Naive B cell (primary cell): ENCODE measurements around the gene XK. TPM values are rescaled to one million over a fixed set of nuclear protein-coding genes. Genes with fewer than 3 reads are reported as not detected.

Source experiments
- ATAC-seq, 2 donors: fragments of 150-1000 bp; cut with Tn5 transposase; 2 replicates each; pipeline ENCODE4 v1.10.0; 2021; ENCODE audit warnings: low read depth in 2 of 2, mild to moderate bottlenecking in 2 of 2, moderate library complexity in 2 of 2
- DNase-seq: peaks from one replicate; pipeline ENCODE4 v3.0.0; 2022
- H3K27ac Mint-ChIP-seq, 6 donors: one replicate each; pipeline ENCODE4 v1.8.0; 2020 to 2022; ENCODE audit warnings: mild to moderate bottlenecking in 6 of 6, mixed read lengths in 6 of 6, moderate library complexity in 5 of 6, inconsistent platforms in 2 of 6
- H3K27me3 Mint-ChIP-seq, 3 donors: one replicate each; pipeline ENCODE4 v1.8.0; 2021 to 2022; ENCODE audit warnings: mixed read lengths in 3 of 3, mild to moderate bottlenecking in 1 of 3
- H3K36me3 Mint-ChIP-seq, 2 donors: one replicate each; pipeline ENCODE4 v1.8.0; 2020 to 2022; ENCODE audit warnings: mixed read lengths in 2 of 2, inconsistent platforms in 1 of 2, mild to moderate bottlenecking in 1 of 2
- H3K4me1 Mint-ChIP-seq, 3 donors: one replicate each; pipeline ENCODE4 v1.8.0; 2020 to 2022; ENCODE audit warnings: mixed read lengths in 3 of 3, inconsistent platforms in 1 of 3, mild to moderate bottlenecking in 1 of 3, moderate library complexity in 1 of 3
- H3K4me3 Mint-ChIP-seq, 8 donors: one replicate each; pipeline ENCODE4 v1.8.0; 2020 to 2022; ENCODE audit warnings: mild to moderate bottlenecking in 8 of 8, mixed read lengths in 8 of 8, moderate library complexity in 8 of 8, inconsistent platforms in 2 of 8
- H3K9me3 Mint-ChIP-seq, 7 donors: one replicate each; pipeline ENCODE4 v1.8.0; 2020 to 2022; ENCODE audit warnings: mixed read lengths in 7 of 7, mild to moderate bottlenecking in 5 of 7, inconsistent platforms in 2 of 7, moderate library complexity in 1 of 7
- polyA plus RNA-seq, 6 donors: library from polyadenylated mRNA; unstranded; fragments of 300-500 nt; fragmentation: Illumina TruSeq; gene quantifications; one replicate each; pipeline ENCODE4 v1.2.3, GENCODE V29; 2021; ENCODE audit warnings: low read depth in 6 of 6

The XK gene
- polyA plus RNA-seq, 6 donors from 2014 or later = 0.07 to 0.41 (median 0.22) TPM; not detected in 2

DNA sequence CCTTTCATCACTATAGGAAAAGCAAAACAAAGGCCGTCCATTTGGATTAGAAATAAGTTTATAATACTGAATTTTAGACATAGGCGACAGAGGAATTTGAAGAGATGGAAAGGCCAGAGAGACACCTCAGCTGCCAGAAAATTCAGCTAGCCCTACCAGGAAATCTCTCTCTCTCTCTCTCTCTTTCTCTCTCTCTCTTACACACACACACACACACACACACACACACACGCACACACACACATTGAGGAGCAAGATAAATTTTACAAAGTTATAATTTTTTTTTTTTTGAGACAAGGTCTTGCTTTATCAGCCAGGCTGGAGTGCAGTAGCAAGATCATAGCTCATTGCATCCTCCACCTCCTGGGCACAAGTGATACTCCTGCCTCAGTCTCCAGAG is 1.4 kb downstream of the XK start:
- no peak overlapping the region for H3K27ac Mint-ChIP-seq
- H3K27me3 Mint-ChIP-seq = no peaks in the 10 kb centered on the region
- ATAC-seq (no peak), DNase-seq (no peak)
- no peaks in the 10 kb centered on the region for H3K4me1 Mint-ChIP-seq
- H3K36me3 Mint-ChIP-seq = no peaks in the 10 kb centered on the region
- peak overlapping the region in 4 of 8 donors; percentile 44 to 81 (median 74) for H3K4me3 Mint-ChIP-seq
- no peaks in the 10 kb centered on the region for H3K9me3 Mint-ChIP-seq

DNA sequence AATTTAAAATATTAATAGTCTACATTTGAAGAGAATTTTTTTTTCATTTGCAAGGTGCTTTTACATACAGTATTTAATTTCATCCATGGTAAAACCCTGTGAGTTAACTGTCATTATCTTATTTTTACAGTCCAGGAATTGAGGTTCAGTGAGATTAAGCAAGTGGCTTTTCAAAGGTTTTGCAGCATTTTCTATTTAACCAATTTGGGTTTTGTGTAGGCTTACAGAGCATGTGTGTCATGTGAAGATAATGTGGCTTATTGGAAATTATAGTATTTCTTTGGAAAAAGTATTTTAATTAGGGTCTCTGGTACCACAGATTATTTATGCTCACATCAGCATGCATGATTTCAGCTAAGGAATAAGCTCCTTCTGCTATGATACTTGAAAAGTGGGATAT is 4.5 kb downstream of the XK start:
- peaks cover 0 to 8% (median 0%) of the 10 kb centered on the region in 3 donors for H3K27me3 Mint-ChIP-seq
- H3K4me3 Mint-ChIP-seq = no peak overlapping the region
- H3K4me1 Mint-ChIP-seq = no peaks in the 10 kb centered on the region
- H3K36me3 Mint-ChIP-seq = no peaks in the 10 kb centered on the region
- ATAC-seq = no peak
- H3K9me3 Mint-ChIP-seq = no peaks in the 10 kb centered on the region
- DNase-seq = no peak
- no peak overlapping the region for H3K27ac Mint-ChIP-seq

DNA sequence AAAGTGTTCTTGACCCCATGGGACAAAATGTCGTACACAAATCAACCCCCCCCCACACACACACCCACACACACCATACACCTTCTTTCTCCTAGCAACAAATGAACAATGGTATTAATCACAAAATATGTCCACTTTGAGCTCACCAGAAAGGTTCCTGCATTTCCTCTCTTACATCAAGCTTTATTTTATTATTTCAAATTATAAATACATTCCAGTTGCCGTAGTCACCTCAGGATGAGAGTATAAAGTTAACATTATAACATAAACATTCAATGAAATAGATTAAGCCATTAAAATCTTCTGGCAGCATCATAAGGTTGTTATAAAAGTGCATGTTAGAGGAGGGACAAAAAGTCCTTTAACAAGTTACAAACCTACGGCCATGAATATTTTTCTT is 7.3 kb downstream of the XK start:
- Mint-ChIP-seq H3K27ac (no peak overlapping the region), H3K4me3 (no peak overlapping the region), H3K4me1 (no peaks in the 10 kb centered on the region), H3K36me3 (no peaks in the 10 kb centered on the region), H3K27me3 (peaks cover 0 to 14% (median 0%) of the 10 kb centered on the region in 3 donors), H3K9me3 (peaks cover 0 to 2% (median 0%) of the 10 kb centered on the region in 7 donors)
- ATAC-seq = no peak
- no peak for DNase-seq

DNA sequence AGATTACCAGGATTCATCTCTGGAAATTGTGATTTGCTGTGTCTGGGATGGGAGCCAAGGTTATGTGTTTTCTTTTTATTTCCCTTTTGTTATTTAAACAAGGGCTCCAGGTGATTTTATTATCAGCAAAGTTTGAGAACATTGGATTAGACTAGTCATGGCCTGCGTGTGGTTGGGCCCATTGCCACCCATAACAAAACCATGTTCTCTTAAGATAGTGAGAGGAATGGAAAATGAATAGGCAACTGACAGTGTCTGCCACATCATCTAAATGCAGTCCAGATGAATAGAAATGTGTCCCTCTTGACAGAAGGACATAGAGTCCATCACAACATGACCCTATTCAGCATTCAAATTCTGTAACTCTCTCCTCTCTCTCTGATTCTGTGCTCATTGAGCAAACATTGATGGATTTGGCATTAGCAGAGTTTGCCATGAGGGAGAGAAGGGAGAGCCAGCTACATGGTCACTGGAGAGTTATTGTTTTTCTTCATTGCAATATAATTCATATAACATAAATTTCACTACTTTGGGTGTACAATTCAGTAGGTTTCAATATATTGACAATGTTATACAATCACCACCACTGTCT is 11.7 kb downstream of the XK start:
- no peak overlapping the region for H3K4me3 Mint-ChIP-seq
- ATAC-seq (no peak), DNase-seq (no peak)
- H3K4me1 Mint-ChIP-seq = no peaks in the 10 kb centered on the region
- H3K27me3 Mint-ChIP-seq = peaks cover 0 to 29% (median 0%) of the 10 kb centered on the region in 3 donors
- H3K9me3 Mint-ChIP-seq = peaks cover 0 to 2% (median 0%) of the 10 kb centered on the region in 7 donors
- H3K36me3 Mint-ChIP-seq = no peaks in the 10 kb centered on the region
- H3K27ac Mint-ChIP-seq = no peak overlapping the region

DNA sequence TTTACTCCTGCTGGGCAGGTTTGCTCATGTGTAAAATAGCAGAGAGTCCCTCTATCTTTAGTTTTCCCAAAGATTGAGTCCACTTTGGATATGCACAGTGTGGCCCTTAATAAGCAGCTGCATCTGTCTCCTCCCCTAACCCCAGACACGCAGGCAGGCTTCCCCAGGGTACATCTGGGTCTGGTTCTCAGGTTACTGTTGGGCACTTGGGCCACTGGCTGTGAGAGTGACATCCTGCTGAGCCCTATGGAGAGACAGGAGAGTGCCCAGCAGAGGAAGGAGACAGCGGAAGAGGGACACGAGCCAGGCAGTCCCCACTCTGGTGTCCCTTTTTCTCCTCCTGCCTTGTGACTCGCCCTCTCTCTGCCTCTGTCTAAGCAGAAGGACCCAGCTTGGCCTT is 16.0 kb downstream of the XK start:
- no peak overlapping the region for H3K27ac Mint-ChIP-seq
- no peak for DNase-seq
- no peaks in the 10 kb centered on the region for H3K4me1 Mint-ChIP-seq
- ATAC-seq = no peak
- peaks cover 0 to 2% (median 0%) of the 10 kb centered on the region in 7 donors for H3K9me3 Mint-ChIP-seq
- no peaks in the 10 kb centered on the region for H3K36me3 Mint-ChIP-seq
- H3K27me3 Mint-ChIP-seq = peaks cover 0 to 21% (median 0%) of the 10 kb centered on the region in 3 donors
- no peak overlapping the region for H3K4me3 Mint-ChIP-seq

DNA sequence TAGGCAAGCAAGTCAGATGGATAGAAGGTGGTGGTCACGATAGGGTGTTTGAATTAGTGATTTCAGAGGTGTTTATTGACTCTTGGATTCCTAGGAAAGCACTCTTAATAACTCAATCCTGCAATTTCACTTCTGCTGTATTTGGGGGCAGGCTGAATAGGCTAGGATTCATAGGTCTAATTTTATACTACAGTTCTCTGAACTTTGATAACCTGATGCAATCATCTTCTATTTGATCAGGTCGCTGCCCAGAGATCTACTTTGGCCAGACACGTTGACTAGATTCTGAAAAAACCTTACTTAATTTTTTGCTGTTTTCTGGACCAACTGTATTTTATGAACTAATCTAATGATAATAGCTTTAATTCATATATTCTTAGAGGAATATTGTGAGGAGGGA is 26.4 kb downstream of the XK start:
- H3K9me3 Mint-ChIP-seq = peaks cover 0 to 6% (median 0%) of the 10 kb centered on the region in 7 donors
- peak overlapping the region in 1 of 6 donors; percentile 18 for H3K27ac Mint-ChIP-seq
- no peak for ATAC-seq
- no peaks in the 10 kb centered on the region for H3K4me1 Mint-ChIP-seq
- H3K27me3 Mint-ChIP-seq = peaks cover 0 to 49% (median 0%) of the 10 kb centered on the region in 3 donors
- no peaks in the 10 kb centered on the region for H3K36me3 Mint-ChIP-seq
- no peak overlapping the region for H3K4me3 Mint-ChIP-seq
- no peak for DNase-seq

DNA sequence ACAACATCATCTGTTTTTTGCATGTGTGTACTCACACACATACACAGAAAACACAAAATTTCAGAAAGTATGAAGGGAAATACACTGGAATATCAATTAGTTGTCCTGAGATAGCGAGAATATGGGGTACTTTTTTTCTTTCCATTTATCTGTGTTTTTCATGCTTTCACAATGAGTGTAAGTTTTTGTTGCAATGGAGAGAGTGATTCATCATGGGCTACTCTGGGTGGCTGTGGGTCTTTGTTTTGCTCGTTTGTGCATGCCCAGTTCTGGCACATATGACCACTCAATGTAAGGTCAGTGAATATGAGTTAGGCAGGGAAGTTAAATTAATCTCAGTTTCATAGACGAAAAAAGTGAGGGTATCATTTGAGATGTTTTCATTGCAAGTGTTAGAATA is 26.9 kb downstream of the XK start:
- Mint-ChIP-seq H3K36me3 (no peaks in the 10 kb centered on the region), H3K27me3 (peaks cover 0 to 53% (median 0%) of the 10 kb centered on the region in 3 donors), H3K4me1 (no peaks in the 10 kb centered on the region), H3K27ac (no peak overlapping the region), H3K9me3 (peaks cover 0 to 6% (median 0%) of the 10 kb centered on the region in 7 donors), H3K4me3 (no peak overlapping the region)
- ATAC-seq (no peak), DNase-seq (no peak)

DNA sequence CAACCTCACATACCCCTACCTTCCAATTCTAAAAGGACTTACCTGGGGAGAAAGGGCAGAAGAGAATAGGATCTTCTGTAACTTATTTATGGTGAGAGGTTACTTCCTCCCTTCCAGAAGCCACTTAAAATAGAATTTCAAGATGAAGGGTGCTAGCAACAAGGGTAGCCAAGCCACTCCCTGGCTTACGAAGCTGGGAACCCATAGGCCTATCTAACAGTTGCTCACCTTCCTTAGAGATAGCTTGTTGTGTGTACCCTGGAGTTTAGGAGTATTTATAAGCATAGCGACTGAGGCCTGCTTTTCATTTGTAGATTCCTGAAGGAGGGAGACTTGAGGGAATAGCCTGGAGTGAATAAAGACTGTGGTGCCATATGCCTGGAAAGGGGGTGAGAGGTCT is 28.9 kb downstream of the XK start:
- Mint-ChIP-seq H3K27ac (no peak overlapping the region), H3K36me3 (no peaks in the 10 kb centered on the region), H3K4me1 (no peaks in the 10 kb centered on the region), H3K9me3 (peaks cover 3 to 11% (median 5%) of the 10 kb centered on the region in 7 donors), H3K27me3 (peaks cover 0 to 44% (median 0%) of the 10 kb centered on the region in 3 donors), H3K4me3 (no peak overlapping the region)
- ATAC-seq (no peak), DNase-seq (no peak)

DNA sequence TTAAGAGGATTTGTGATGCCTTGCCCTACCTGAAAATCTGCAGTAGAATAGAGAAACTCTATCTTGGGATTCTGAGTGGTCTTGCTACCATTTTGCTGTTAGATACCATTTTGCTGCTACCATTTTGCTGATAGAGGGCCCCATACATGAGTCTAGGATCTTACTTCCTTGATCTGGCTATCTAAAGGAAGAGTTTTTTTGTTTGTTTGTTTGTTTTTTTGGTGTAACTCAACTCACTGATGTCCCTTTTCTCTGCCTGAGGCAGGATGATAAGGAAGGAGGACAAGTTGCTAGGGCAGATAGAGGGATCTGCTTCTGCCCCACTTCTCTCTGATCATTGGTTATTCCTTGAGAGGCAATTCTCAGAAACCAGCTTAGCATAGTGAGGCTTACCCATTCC is 31.0 kb downstream of the XK start:
- Mint-ChIP-seq H3K36me3 (no peaks in the 10 kb centered on the region), H3K27me3 (peaks cover 0 to 36% (median 0%) of the 10 kb centered on the region in 3 donors), H3K4me1 (no peaks in the 10 kb centered on the region), H3K4me3 (no peak overlapping the region), H3K9me3 (peaks cover 3 to 11% (median 5%) of the 10 kb centered on the region in 7 donors), H3K27ac (peak overlapping the region in 1 of 6 donors; percentile 6)
- no peak for DNase-seq
- no peak for ATAC-seq

DNA sequence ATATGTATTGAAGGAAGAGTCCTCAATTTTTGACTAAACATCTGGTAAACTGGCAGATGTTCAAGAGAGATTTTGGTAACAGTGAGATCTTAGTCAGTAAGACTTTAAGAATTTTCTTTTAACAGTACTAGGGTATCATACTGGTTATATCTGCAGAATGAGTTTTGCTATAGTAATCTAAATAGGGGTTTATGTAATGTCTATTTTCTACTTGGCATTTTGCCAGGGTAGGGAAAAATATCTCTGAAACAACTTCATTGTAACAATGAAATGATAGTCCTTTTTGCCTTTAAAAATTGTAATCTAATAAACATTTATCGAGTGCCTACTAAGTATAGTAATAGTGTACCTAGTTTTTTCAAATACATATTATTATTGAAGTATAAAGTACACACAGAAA is 32.1 kb downstream of the XK start:
- Mint-ChIP-seq H3K4me3 (no peak overlapping the region), H3K9me3 (peaks cover 3 to 11% (median 5%) of the 10 kb centered on the region in 7 donors), H3K27ac (no peak overlapping the region), H3K4me1 (no peaks in the 10 kb centered on the region), H3K36me3 (no peaks in the 10 kb centered on the region), H3K27me3 (peaks cover 0 to 41% (median 8%) of the 10 kb centered on the region in 3 donors)
- ATAC-seq = no peak
- no peak for DNase-seq

DNA sequence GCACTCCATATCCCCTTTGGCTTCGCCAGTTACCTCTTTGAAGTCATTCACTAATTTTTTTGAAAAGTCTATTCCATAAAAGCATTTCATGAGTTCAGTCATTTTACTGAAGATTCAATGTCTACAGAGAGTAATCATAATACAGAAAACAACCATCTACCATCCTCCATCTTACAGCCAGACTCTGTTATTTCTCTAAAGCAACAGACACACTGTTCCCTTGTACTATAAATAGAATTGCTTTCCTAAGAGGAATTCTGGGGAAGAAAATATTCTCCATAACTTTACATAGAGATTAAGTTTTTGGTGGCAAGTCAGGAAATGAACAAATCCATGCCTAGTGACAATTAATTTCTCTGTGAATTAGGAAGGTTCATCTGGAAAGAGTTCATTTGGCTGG is 37.0 kb downstream of the XK start:
- no peak for DNase-seq

DNA sequence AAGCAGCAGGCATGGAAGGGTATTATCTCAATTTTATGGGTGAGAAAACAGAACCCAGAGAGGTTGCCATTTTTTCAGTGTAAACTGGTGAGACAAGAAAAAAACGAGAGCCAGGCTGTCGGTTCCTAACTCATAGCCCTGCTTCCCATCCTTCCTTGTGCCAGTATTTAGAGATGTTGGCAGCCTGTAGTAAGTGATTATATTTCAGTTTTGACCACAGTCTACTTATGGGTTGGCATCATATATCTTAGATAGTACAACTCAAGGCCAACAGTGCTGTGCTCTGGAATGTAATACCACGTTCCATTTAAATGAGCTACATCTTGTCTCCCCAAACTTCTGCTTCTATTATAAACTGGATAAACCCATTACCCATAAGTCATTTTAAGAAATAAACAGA is 40.8 kb downstream of the XK start:
- Mint-ChIP-seq H3K4me3 (no peak overlapping the region), H3K27ac (no peak overlapping the region), H3K36me3 (no peaks in the 10 kb centered on the region), H3K9me3 (peaks cover 0 to 12% (median 4%) of the 10 kb centered on the region in 7 donors), H3K27me3 (peaks cover 4 to 39% (median 9%) of the 10 kb centered on the region in 3 donors), H3K4me1 (no peaks in the 10 kb centered on the region)
- DNase-seq (no peak), ATAC-seq (no peak)

More for the DNA sequence above, 37.0 kb downstream of the XK start:
- no peak for ATAC-seq
- H3K4me1 Mint-ChIP-seq = no peaks in the 10 kb centered on the region
- H3K27me3 Mint-ChIP-seq = peaks cover under 1 to 39% (median 9%) of the 10 kb centered on the region in 3 donors
- H3K36me3 Mint-ChIP-seq = no peaks in the 10 kb centered on the region
- H3K27ac Mint-ChIP-seq = no peak overlapping the region
- peaks cover 0 to 17% (median 8%) of the 10 kb centered on the region in 7 donors for H3K9me3 Mint-ChIP-seq
- no peak overlapping the region for H3K4me3 Mint-ChIP-seq

DNA sequence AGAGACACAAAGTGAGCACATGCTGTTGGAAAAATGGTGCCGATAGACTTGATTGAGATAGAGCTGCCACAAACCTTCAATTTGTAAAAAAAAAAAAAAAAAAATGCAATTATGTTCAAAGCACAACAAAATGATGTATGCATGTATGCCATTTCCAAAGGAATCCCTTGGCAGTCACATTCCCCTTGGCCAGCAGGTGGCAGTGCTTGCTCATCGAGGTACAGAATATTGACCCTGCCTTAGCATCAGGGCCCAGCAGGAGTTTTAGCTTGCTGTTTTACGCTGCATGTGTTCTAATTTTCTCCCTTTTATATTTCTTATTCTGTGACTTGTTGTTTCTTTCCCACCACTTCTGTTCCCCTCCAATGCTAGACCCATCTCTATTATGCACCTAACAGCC is 59.8 kb downstream of the XK start:
- no peaks in the 10 kb centered on the region for H3K9me3 Mint-ChIP-seq
- H3K27me3 Mint-ChIP-seq = peaks cover 0 to 6% (median 0%) of the 10 kb centered on the region in 3 donors
- H3K4me3 Mint-ChIP-seq = peak overlapping the region in 6 of 8 donors; percentile 19 to 81 (median 56)
- H3K36me3 Mint-ChIP-seq = no peaks in the 10 kb centered on the region
- peaks cover 24 to 27% (median 25%) of the 10 kb centered on the region in 3 donors for H3K4me1 Mint-ChIP-seq
- peak; percentile 75 for DNase-seq
- ATAC-seq = peak; percentile 85 to 86
- H3K27ac Mint-ChIP-seq = peak overlapping the region in 4 of 6 donors; percentile 18 to 89 (median 77)

DNA sequence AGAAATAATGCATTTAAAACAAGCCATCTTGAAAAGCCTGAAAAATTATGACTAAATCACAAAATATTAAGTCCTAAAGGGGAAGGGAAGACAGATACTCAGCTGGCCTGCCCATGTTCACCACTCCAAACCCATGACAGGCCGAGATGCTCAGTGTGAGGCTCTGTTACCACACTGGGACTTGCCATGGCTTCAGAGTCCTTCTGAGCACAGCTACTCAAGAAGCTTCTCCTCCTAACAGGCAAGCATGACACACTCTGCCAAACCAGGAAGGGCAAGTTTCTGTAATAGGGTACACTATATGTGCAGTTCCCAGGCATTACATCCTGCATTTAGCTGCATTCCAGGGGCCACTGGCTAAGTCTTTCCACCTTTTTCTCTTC is 60.2 kb downstream of the XK start:
- H3K27ac Mint-ChIP-seq = peak overlapping the region in 5 of 6 donors; percentile 18 to 89 (median 74)
- no peaks in the 10 kb centered on the region for H3K9me3 Mint-ChIP-seq
- DNase-seq (no peak), ATAC-seq (peak; percentile 44 to 49)
- peaks cover 0 to under 1% (median 0%) of the 10 kb centered on the region in 3 donors for H3K27me3 Mint-ChIP-seq
- peaks cover 24 to 27% (median 25%) of the 10 kb centered on the region in 3 donors for H3K4me1 Mint-ChIP-seq
- H3K36me3 Mint-ChIP-seq = no peaks in the 10 kb centered on the region
- H3K4me3 Mint-ChIP-seq = peak overlapping the region in 6 of 8 donors; percentile 19 to 81 (median 56)
